Measurements from ENCODE around the gene PHACTR4.

Gene PHACTR4

GRCh38 chr1:28535180-28535579, 165.6 kb downstream of the PHACTR4 start:
- Histone ChIP-seq H3K79me2 (ENCODE audit: insufficient read depth, low read length) (0 out of 2 replicates have a peak, but pooled peaks cover under 1% of the 10 kb centered on the region), H3K9ac (ENCODE audit: low read length) (no peak overlapping the region), H3K27ac (ENCODE audit: low read depth, low read length) (no peak overlapping the region), H3F3A (ENCODE audit: insufficient read depth) (peaks cover 9% of the 10 kb centered on the region; the same call in 1 of the 2 replicates), H3K9me2 (replicated peaks; ENCODE audit: insufficient read depth, low read length) (no peaks in the 10 kb centered on the region), H3K4me2 (ENCODE audit: low read depth, low read length, poor library complexity, severe bottlenecking) (no peak overlapping the region), H3K27me3 (ENCODE audit: low read length) (no peaks in the 10 kb centered on the region), H2AFZ (ENCODE audit: low read depth, low read length, severe bottlenecking) (no peak overlapping the region), H3K9me3 (ENCODE audit: insufficient read depth, low read length) (no peaks in the 10 kb centered on the region), H3K4me3 (ENCODE audit: insufficient read depth, low read length, poor library complexity, severe bottlenecking) (no peak overlapping the region), H3K36me3 (ENCODE audit: low read length) (0 out of 2 replicates have a peak, but pooled peaks cover 4% of the 10 kb centered on the region), H4K20me1 (ENCODE audit: low read depth, low read length) (no peaks in the 10 kb centered on the region)
- TF ChIP-seq CTCF (IDR thresholded peaks at IDR 0.05; ENCODE audit: insufficient read depth, low read length, poor library complexity, severe bottlenecking) (no peak), EZH2phosphoT487 (conservative IDR thresholded peaks at IDR 0.05; ENCODE audit: low read length) (no peak)

- H3K9ac ChIP-seq (ENCODE audit: low read length), result no peak overlapping the region
- no peaks in the 10 kb centered on the region for H4K20me1 ChIP-seq (ENCODE audit: low read depth, low read length)
- H3K9me3 ChIP-seq (ENCODE audit: insufficient read depth, low read length), result no peaks in the 10 kb centered on the region
- no peak for TF ChIP-seq CTCF (IDR thresholded peaks at IDR 0.05; ENCODE audit: insufficient read depth, low read length, poor library complexity, severe bottlenecking)
- TF ChIP-seq EZH2phosphoT487 (conservative IDR thresholded peaks at IDR 0.05; ENCODE audit: low read length), result no peak
- H3K4me2 ChIP-seq (ENCODE audit: low read depth, low read length, poor library complexity, severe bottlenecking), result no peak overlapping the region
- H3K79me2 ChIP-seq (ENCODE audit: insufficient read depth, low read length), result no peaks in the 10 kb centered on the region
- H3K4me3 ChIP-seq (ENCODE audit: insufficient read depth, low read length, poor library complexity, severe bottlenecking), result no peak overlapping the region
- H3K27ac ChIP-seq (ENCODE audit: low read depth, low read length), result no peak overlapping the region
- H2AFZ ChIP-seq (ENCODE audit: low read depth, low read length, severe bottlenecking), result no peak overlapping the region
- H3K36me3 ChIP-seq (ENCODE audit: low read length), result 0 out of 2 replicates have a peak, but pooled peaks cover 4% of the 10 kb centered on the region
- no peaks in the 10 kb centered on the region for H3K9me2 ChIP-seq (replicated peaks; ENCODE audit: insufficient read depth, low read length)
- no peaks in the 10 kb centered on the region for H3K27me3 ChIP-seq (ENCODE audit: low read length)
- peaks cover 12% of the 10 kb centered on the region for H3F3A ChIP-seq (ENCODE audit: insufficient read depth)
Measured at GRCh38 chr1:28537457-28538199, 168.1 kb downstream of the PHACTR4 start.

GRCh38 chr1:28538286-28538685, 168.7 kb downstream of the PHACTR4 start:
- Histone ChIP-seq H3K79me2 (ENCODE audit: insufficient read depth, low read length) (no peaks in the 10 kb centered on the region), H3K27me3 (ENCODE audit: low read length) (no peaks in the 10 kb centered on the region), H3K4me3 (ENCODE audit: insufficient read depth, low read length, poor library complexity, severe bottlenecking) (no peak overlapping the region), H3F3A (ENCODE audit: insufficient read depth) (peaks cover 12% of the 10 kb centered on the region), H3K9me2 (replicated peaks; ENCODE audit: insufficient read depth, low read length) (no peaks in the 10 kb centered on the region), H3K27ac (ENCODE audit: low read depth, low read length) (peak overlapping the region; percentile 4; the same call in 1 of the 2 replicates), H3K36me3 (ENCODE audit: low read length) (0 out of 2 replicates have a peak, but pooled peaks cover 4% of the 10 kb centered on the region), H3K9ac (ENCODE audit: low read length) (no peak overlapping the region), H3K9me3 (ENCODE audit: insufficient read depth, low read length) (no peaks in the 10 kb centered on the region), H3K4me2 (ENCODE audit: low read depth, low read length, poor library complexity, severe bottlenecking) (no peak overlapping the region), H2AFZ (ENCODE audit: low read depth, low read length, severe bottlenecking) (no peak overlapping the region), H4K20me1 (ENCODE audit: low read depth, low read length) (no peaks in the 10 kb centered on the region)
- TF ChIP-seq CTCF (IDR thresholded peaks at IDR 0.05; ENCODE audit: insufficient read depth, low read length, poor library complexity, severe bottlenecking) (no peak), EZH2phosphoT487 (conservative IDR thresholded peaks at IDR 0.05; ENCODE audit: low read length) (no peak)

Data from SU-DHL-6 (cell line).